ENCODE data around the gene TRAF3.

Gene TRAF3, protein sequence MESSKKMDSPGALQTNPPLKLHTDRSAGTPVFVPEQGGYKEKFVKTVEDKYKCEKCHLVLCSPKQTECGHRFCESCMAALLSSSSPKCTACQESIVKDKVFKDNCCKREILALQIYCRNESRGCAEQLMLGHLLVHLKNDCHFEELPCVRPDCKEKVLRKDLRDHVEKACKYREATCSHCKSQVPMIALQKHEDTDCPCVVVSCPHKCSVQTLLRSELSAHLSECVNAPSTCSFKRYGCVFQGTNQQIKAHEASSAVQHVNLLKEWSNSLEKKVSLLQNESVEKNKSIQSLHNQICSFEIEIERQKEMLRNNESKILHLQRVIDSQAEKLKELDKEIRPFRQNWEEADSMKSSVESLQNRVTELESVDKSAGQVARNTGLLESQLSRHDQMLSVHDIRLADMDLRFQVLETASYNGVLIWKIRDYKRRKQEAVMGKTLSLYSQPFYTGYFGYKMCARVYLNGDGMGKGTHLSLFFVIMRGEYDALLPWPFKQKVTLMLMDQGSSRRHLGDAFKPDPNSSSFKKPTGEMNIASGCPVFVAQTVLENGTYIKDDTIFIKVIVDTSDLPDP

DNA sequence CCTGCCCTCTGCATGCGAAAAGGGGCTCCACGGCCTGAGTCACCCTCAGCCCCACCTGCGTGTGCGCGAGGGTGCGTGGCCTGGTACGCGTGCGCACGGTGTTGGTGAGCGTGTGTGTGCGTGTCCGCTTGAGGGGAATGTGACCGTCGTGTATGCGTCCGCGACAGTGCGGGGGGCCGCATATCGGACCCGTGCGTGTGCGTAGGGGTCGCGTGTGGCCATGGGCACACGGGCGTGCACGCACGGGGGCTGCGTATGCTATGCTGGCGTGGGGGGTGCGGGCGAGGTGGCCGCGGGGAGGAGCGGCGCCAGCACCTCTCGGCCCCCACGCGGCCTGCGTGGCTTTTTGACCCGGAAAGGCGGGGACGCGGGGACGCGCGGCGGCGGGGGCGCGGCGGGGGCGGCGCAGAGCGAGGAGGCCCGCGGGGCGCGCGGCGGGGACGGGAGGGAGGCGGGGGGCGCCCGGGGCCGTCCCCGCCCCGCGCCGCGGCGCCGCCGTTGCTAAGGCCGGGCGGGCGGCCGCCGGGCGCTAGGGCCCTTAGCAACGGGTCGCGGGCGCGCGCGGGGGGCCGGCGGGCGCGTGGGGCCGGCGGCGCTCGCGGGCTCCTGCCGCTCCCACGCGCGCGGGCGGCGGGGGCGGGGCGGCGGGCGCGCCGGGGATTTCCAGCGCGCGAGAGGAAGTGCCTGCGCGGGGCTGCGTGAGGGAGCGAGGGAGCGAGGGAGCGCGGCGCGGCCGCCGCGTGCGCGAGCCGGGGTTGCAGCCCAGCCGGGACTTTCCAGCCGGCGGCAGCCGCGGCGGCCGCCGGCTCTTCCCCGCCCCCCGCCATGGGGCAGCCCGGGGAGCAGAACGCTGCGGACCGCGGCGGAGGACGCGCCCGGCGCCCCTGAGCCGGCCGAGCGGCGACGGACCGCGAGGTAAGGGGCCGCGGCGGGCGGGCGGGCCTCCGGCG is at the start of gene TRAF3:
Gene TRAF3 (plus strand): TSS at position 689 of the 950 bp plus-strand sequence. CDS start 92,753 bp downstream, outside the sequence.
- in situ Hi-C loops (cut with HindIII; ENCODE audit: low pct_unique_long_range_greater_than_20kb, low sequenced_read_pairs): no loop called here
- DNase-seq (ENCODE audit: low read depth in 1 of 2, low spot score in 1 of 2): peak; percentile 64 to 94
- no peak for TF ChIP-seq JUND (IDR thresholded peaks at IDR 0.05; ENCODE audit: low read depth)

DNA sequence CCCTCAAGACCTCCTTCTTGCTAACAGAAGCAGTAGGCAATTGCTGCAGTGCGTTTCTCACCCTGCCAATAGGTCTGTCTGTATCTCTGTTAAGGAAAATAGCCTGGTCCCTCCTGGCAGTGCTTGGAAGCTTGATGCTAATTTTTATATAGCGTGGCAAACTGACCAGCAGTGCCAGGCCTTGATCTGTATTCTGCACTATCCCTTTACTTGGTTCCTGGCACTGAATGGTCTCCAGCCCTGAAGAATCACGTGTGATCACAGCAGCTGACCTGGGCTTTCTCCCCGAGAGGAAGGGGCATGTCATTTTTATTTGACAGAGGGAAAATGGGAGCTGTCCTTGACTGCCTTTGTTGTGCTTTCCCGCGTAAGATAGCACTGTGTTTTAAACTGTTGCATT is 48.7 kb upstream of the TRAF3 start:
- in situ Hi-C loops (cut with HindIII; ENCODE audit: low pct_unique_long_range_greater_than_20kb, low sequenced_read_pairs): no loop called here
- no peak for DNase-seq (ENCODE audit: low read depth in 1 of 2, low spot score in 1 of 2)
- TF ChIP-seq JUND (IDR thresholded peaks at IDR 0.05; ENCODE audit: low read depth): no peak

DNA sequence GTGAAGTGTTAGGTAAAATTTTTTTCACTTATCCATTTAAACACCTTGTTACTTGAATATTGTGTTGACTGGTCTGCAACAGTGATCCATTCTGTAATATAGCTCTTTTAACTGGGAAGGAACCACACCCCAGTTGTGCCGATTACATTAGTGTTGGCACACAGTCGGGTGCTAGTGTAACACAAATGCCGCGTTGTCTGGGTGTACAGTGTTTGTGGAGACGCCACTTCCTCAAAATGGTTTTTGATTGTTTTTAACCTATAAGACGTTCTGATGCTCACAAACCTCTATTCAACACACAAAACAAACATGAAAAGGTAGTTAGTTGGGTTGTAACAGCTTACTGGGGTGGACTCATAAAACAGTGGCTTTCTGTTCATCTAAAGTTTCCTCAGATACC is 48.0 kb upstream of the TRAF3 start:
- in situ Hi-C loops (cut with HindIII; ENCODE audit: low pct_unique_long_range_greater_than_20kb, low sequenced_read_pairs): no loop called here
- no peak for TF ChIP-seq JUND (IDR thresholded peaks at IDR 0.05; ENCODE audit: low read depth)
- DNase-seq (ENCODE audit: low read depth in 1 of 2, low spot score in 1 of 2): no peak

DNA sequence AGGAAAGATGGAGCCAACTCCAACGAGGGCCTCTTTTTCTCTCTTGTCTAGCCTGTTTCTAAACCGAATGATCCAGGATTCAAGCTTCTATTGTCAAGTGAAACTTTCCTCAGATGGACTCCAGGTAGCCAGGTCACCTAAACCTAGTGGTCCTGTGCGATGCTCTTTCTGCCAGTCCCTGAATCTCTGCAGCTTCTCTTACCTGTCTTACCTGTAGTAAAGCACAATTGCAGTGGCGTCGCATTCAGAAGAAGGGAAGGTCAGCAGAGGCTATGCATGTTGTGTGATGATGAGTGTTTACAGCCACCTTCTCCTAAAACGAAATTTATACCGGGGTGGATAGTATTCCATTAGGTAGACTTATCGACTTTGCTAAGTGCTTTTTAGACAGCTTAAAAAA is 47.4 kb upstream of the TRAF3 start:
- no peak for TF ChIP-seq JUND (IDR thresholded peaks at IDR 0.05; ENCODE audit: low read depth)
- in situ Hi-C loops (cut with HindIII; ENCODE audit: low pct_unique_long_range_greater_than_20kb, low sequenced_read_pairs): no loop called here
- no peak for DNase-seq (ENCODE audit: low read depth in 1 of 2, low spot score in 1 of 2)

DNA sequence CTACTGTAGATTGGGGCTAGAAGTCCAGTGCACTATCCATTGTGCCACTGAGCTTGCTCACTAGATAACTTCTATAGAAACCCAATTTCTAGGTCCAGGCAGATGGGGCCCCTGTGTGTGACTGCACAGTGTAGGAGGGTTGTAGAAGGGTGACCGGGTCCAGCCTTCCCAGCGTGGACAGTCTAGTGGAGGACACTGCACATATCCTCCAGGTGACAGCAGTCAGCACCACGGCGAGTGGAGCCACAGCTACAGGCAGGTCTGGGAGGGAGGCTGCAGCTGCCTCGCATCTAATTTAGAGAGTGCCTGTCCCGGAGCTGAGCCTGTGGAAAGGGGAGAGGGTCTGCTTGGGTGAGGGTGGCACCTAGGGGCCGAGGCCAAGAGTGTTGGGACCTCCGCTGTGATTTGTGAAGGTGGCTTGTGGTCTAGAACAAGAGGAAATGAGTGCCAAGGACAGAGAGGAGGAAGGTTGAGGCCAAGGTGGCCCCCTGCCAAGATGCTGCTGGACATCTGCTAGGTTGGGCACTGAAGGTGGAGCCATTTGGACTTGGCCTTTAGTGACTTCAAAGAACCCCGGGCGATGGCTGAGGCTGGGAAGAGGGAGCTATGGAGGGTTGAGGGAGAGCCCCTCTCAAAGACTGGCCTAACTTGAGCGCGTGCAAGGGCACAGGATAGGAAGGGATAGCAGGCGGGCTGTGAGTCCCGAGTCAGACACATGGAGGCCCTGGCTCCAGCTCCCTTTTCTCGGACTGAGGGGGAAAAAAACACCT is 46.0 kb upstream of the TRAF3 start:
- in situ Hi-C loops (cut with HindIII; ENCODE audit: low pct_unique_long_range_greater_than_20kb, low sequenced_read_pairs): no loop called here
- no peak for DNase-seq (ENCODE audit: low read depth in 1 of 2, low spot score in 1 of 2)
- TF ChIP-seq JUND (IDR thresholded peaks at IDR 0.05; ENCODE audit: low read depth): no peak

DNA sequence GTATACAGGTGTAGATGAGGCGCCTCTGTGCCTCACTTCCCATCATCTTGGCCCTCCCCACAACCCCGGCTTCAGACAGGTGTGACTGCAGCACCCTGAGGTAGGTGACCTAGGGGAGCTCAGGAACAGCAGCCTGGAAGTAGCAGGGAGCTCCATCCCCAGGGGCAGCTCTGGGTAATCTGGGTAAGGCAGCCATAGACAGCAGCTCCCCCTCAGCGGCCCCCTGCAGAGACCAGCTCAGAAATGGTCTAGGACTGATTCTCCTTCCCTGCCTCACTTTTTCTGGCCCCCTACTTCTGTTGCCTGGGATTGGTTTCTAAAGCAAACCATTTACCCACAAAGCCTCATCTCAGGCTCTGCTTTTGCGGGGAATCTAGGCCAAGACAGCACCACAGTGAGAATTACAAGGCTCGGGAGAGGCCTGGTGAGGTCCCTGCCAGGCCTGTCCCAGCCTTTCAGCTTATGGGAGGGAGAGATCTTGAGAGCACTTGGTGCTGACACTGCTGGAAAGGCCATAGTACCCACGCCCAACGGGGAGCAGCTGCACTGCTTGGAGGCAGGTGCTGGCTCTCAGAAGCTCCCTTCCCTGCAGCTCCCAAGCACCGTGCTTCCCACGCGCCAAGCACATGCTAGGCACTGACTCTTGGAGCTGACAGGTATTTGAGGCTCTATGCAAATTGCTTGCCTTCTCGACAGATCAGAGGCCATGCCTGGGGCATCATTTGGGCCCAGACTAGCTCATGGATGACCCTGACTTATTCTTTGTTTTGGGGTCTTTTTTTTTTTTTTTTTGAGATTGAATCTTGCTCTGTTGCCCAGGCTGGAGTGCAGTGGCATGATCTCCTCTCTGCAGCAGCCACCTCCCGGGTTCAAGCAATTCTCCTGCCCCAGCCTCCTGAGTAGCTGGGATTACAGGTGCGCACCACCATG is 45.1 kb upstream of the TRAF3 start:
- DNase-seq (ENCODE audit: low read depth in 1 of 2, low spot score in 1 of 2): no peak
- in situ Hi-C loops (cut with HindIII; ENCODE audit: low pct_unique_long_range_greater_than_20kb, low sequenced_read_pairs): no loop called here
- no peak for TF ChIP-seq JUND (IDR thresholded peaks at IDR 0.05; ENCODE audit: low read depth)

DNA sequence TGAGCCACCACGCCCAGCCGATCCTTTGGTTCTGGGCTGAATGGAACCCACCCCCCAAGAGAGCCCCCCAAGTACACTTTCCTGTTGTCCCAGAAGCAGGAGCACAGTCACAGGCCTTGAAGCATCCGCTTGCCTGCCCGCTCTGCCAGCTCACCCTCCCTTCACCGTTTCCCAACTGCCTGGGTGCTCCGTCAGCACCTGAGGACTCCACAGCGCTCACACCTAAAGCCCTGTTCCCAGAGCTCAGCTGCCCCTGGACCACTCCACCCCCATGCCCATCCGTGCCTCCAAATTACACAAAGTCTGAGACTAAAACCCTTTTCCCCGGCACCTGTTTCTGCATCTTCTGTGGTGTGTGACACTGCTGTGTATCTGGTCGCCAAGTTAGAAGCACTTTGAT is 44.3 kb upstream of the TRAF3 start:
- DNase-seq (ENCODE audit: low read depth in 1 of 2, low spot score in 1 of 2): no peak
- no peak for TF ChIP-seq JUND (IDR thresholded peaks at IDR 0.05; ENCODE audit: low read depth)

DNA sequence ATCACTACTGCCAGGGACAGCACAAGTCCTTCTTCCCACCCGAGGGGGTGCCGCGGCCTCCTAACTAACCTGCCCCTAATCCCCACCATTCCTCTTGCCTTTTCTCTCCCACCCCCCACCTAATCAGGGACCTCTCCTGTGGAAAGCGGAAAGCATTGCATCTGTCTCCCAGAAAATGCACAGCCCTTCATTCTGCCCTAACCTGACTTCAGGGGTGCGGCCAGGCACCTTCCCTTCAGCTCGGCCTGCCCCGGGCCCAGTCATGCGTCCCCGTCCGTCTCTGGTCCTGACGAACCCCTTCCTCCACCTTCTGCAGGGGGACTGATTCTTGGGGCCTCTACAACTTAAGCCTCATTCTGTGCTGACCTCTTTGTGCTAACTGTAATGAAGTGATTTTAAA is 43.9 kb upstream of the TRAF3 start:
- in situ Hi-C loops (cut with HindIII; ENCODE audit: low pct_unique_long_range_greater_than_20kb, low sequenced_read_pairs): no loop called here
- TF ChIP-seq JUND (IDR thresholded peaks at IDR 0.05; ENCODE audit: low read depth): no peak
- DNase-seq (ENCODE audit: low read depth in 1 of 2, low spot score in 1 of 2): no peak

More for the DNA sequence above, 44.3 kb upstream of the TRAF3 start:
- in situ Hi-C loops (cut with HindIII; ENCODE audit: low pct_unique_long_range_greater_than_20kb, low sequenced_read_pairs): no loop called here

DNA sequence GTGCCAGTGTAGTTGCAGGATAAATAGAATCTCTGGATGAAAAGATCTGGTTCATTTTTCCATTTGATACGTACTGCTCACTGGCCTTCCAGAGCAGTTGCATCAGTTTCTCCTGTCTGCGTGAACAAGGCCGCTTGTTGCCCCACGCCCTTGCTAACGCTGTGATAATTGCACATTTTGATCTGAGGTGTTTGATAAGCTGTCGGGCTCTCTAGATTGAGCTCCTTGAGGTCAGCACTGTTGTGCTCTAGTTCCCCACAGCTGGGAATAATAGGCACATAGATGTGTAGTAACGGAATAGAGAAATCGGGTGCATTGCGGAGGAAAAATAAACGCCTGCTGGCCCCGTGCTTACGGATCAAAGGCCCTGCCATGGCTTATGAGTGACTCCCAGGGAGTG is 42.8 kb upstream of the TRAF3 start:
- in situ Hi-C loops (cut with HindIII; ENCODE audit: low pct_unique_long_range_greater_than_20kb, low sequenced_read_pairs): no loop called here
- TF ChIP-seq JUND (IDR thresholded peaks at IDR 0.05; ENCODE audit: low read depth): no peak
- DNase-seq (ENCODE audit: low read depth in 1 of 2, low spot score in 1 of 2): no peak

DNA sequence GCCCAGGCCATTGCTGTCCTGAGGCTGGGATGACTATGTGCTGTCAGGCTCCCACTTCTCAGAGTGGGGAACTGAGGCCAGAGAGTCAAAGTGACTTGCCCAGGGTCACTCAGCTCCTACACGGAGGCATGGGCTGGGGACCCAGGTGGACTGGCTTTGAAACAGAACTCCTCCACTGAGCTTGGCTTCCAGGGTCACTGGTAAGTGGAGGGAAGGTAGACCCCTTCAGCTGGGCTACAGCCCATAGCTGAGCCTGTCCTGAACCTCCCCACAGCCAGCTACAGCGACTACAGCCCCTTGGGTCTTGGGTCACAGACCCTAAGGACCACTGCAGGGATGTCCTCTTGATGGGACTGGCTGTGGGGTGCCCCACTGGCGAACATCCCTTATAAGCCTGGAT is 40.3 kb upstream of the TRAF3 start:
- DNase-seq (ENCODE audit: low read depth in 1 of 2, low spot score in 1 of 2): no peak
- TF ChIP-seq JUND (IDR thresholded peaks at IDR 0.05; ENCODE audit: low read depth): no peak
- in situ Hi-C loops (cut with HindIII; ENCODE audit: low pct_unique_long_range_greater_than_20kb, low sequenced_read_pairs): no loop called here
